ENCODE results near the gene PCSK4. TPM values are rescaled to one million over a fixed set of nuclear protein-coding genes. Genes with fewer than 3 reads are reported as not detected.

Gene PCSK4
- total RNA-seq, 1 experiment from 2014 or later = 18.6 TPM

DNA sequence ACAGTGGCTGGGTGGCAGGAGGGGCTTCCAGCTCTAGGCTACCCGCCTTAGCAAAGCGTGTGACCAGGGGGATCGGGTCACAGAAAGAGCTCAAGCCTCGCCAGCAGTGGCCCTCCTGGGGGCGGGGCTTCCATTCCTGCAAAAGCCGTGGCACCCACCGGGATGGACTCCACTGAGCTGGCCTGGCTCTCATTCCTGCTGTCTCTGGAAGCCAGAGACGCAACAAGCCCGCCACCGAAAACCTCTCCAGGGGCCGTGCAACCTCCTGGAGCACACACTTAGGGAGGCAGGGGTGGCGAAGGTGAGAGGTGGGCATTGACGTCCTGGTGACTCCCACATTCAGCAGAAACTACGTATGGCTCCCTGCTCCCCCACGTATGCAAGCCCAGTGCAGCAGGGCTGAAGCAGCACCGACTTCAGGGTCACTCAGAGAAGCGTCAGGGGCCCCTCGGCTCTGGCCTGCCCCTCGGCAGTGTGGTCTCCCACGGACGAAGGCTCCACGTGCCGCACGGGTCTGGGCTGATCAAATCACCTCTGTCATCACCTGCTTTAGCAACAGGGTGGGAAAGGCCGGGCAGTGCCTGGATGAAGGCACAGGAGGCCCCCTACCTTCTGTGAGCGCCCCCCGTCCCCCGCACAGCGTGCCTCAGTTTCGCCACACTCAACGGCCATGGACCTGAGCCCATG lies 14.3 kb downstream of the PCSK4 start:
- ChIA-PET POLR2A (ENCODE audit: unreplicated experiment) (interaction anchor here (0.6 kb wide), 1 partner anchor 15 kb away, joined by 13 read pairs; no protein-coding TSS in a partner anchor), CTCF (no interaction called here)
- no TSS peak for BruUV-seq (replicated peaks)
- Histone ChIP-seq H3F3A (ENCODE audit: insufficient read depth, low read depth) (peaks cover 5% of the 10 kb centered on the region; the same call in 1 of the 2 replicates), H4K20me1 (ENCODE audit: insufficient read depth) (peaks cover 8% of the 10 kb centered on the region), H3K9me3 (ENCODE audit: insufficient read depth, low read depth) (no peaks in the 10 kb centered on the region), H3K79me2 (ENCODE audit: low read depth) (peaks cover 16% of the 10 kb centered on the region; the same call in 1 of the 2 replicates), H3K9me2 (ENCODE audit: insufficient read depth) (no peaks in the 10 kb centered on the region), H3K4me1 (replicated peaks; ENCODE audit: insufficient read depth) (0 out of 2 replicates have a peak, but pooled peaks cover 9% of the 10 kb centered on the region), H3K27me3 (ENCODE audit: insufficient read depth, low read depth) (no peaks in the 10 kb centered on the region), H3K36me3 (ENCODE audit: low read depth) (no peaks in the 10 kb centered on the region), H3K27ac (no peak overlapping the region), H3K4me2 (no peak overlapping the region), H3K4me3 (no peak overlapping the region), H2AFZ (no peak overlapping the region)
- DNase-seq = no peak
- intact Hi-C loops (cut with micrococcal nuclease; ENCODE audit: unreplicated experiment) = no loop called here
- no peak for TF ChIP-seq EZH2 (IDR thresholded peaks at IDR 0.05; ENCODE audit: low read depth)
- TF ChIP-seq, protein P1, sequence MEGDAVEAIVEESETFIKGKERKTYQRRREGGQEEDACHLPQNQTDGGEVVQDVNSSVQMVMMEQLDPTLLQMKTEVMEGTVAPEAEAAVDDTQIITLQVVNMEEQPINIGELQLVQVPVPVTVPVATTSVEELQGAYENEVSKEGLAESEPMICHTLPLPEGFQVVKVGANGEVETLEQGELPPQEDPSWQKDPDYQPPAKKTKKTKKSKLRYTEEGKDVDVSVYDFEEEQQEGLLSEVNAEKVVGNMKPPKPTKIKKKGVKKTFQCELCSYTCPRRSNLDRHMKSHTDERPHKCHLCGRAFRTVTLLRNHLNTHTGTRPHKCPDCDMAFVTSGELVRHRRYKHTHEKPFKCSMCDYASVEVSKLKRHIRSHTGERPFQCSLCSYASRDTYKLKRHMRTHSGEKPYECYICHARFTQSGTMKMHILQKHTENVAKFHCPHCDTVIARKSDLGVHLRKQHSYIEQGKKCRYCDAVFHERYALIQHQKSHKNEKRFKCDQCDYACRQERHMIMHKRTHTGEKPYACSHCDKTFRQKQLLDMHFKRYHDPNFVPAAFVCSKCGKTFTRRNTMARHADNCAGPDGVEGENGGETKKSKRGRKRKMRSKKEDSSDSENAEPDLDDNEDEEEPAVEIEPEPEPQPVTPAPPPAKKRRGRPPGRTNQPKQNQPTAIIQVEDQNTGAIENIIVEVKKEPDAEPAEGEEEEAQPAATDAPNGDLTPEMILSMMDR (conservative IDR thresholded peaks at IDR 0.05) = no peak

DNA sequence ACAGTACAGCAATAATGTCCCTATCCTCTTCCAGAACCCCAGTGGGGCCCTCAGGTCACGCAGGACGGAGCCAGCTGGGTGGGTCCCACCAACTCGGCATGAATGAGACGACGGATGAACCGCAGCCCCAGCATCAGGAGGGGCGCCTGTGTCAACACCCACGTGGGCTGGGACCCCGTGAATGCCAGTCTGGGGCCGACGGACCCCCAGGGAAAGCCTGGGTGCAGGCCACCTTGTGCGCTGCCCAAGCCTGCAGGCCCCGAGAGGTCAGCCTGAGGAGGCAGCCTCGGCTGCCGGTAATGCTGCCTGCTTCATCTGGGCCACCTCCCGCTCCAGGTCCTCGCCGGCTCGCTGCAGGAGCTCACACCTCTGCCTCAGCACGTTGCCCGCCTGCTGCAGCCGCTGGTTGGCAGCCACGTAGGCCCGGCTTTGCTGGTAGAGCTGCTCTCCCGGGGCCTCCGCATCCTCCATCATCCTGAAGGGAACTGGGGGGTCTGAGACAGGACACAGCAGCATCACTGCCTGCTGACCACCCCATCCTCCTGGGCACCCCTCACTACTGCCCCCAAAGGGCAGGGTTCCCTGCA lies 15.3 kb downstream of the PCSK4 start:
- H3K27me3 ChIP-seq (ENCODE audit: insufficient read depth, low read depth) = no peaks in the 10 kb centered on the region
- peaks cover 5% of the 10 kb centered on the region; the same call in 1 of the 2 replicates for H3F3A ChIP-seq (ENCODE audit: insufficient read depth, low read depth)
- ChIA-PET CTCF (no interaction called here), POLR2A (ENCODE audit: unreplicated experiment) (interaction anchor here (0.6 kb wide), 1 partner anchor 16 kb away, joined by 13 read pairs; no protein-coding TSS in a partner anchor)
- no peaks in the 10 kb centered on the region for H3K9me2 ChIP-seq (ENCODE audit: insufficient read depth)
- BruUV-seq (replicated peaks) = no TSS peak
- TF ChIP-seq, protein P1 (conservative IDR thresholded peaks at IDR 0.05) = no peak
- no peak for TF ChIP-seq EZH2 (IDR thresholded peaks at IDR 0.05; ENCODE audit: low read depth)
- intact Hi-C loops (cut with micrococcal nuclease; ENCODE audit: unreplicated experiment) = no loop called here
- no peak overlapping the region for H2AFZ ChIP-seq
- no peak overlapping the region for H3K27ac ChIP-seq
- H4K20me1 ChIP-seq (ENCODE audit: insufficient read depth) = peaks cover 8% of the 10 kb centered on the region
- no peak overlapping the region for H3K4me3 ChIP-seq
- H3K4me1 ChIP-seq (replicated peaks; ENCODE audit: insufficient read depth) = 0 out of 2 replicates have a peak, but pooled peaks cover 9% of the 10 kb centered on the region
- H3K4me2 ChIP-seq = no peak overlapping the region
- no peak for DNase-seq
- H3K9me3 ChIP-seq (ENCODE audit: insufficient read depth, low read depth) = no peaks in the 10 kb centered on the region
- peaks cover 16% of the 10 kb centered on the region; the same call in 1 of the 2 replicates for H3K79me2 ChIP-seq (ENCODE audit: low read depth)
- H3K36me3 ChIP-seq (ENCODE audit: low read depth) = no peaks in the 10 kb centered on the region

DNA sequence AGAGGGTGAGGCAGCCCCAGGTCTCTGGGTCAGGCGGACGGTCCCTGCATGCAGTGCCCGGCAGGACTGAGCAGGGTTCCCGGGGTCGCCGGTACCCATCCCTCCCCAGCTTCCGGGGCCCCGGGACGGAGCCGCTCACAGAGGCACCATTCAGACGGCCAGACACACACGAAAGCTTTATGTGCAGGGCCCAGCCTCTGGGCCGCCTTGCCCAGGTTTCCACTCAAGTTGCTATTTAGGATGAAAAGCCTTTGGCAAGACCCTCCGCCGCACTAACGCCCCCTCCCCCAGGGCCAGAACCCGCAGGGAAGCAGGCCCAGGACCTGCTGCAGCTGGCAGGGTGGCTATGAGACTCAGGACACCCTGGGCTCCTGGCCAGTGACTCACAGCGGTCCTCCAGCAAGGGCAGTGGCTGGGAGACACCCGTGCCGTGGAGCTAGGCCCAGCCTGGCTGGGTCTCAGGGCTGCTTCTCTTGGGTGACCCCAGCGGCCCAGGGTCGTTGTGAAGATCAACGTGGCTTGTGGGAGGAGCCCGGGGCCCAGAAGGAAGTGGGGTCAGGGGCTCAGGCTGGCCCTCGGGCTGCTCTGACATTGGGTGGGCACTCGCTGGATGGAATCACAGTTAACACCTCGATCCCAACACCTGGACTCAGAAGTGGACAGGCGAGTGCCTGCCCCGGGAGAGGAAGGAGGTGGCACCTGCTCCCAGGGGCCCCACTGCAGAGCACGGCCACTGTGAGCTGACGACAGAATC lies 16.0 kb downstream of the PCSK4 start:
- peaks cover 16% of the 10 kb centered on the region; the same call in 1 of the 2 replicates for H3K79me2 ChIP-seq (ENCODE audit: low read depth)

More for the DNA sequence above, 16.0 kb downstream of the PCSK4 start:
- H3K9me3 ChIP-seq (ENCODE audit: insufficient read depth, low read depth) = no peaks in the 10 kb centered on the region
- no TSS peak for BruUV-seq (replicated peaks)
- H3K9me2 ChIP-seq (ENCODE audit: insufficient read depth) = no peaks in the 10 kb centered on the region
- H3K4me2 ChIP-seq = no peak overlapping the region
- no peak overlapping the region for H2AFZ ChIP-seq
- H3K4me3 ChIP-seq = no peak overlapping the region
- H3K27ac ChIP-seq = no peak overlapping the region
- H4K20me1 ChIP-seq (ENCODE audit: insufficient read depth) = peaks cover 8% of the 10 kb centered on the region
- intact Hi-C loops (cut with micrococcal nuclease; ENCODE audit: unreplicated experiment) = no loop called here
- H3K27me3 ChIP-seq (ENCODE audit: insufficient read depth, low read depth) = no peaks in the 10 kb centered on the region
- TF ChIP-seq, protein P1 (conservative IDR thresholded peaks at IDR 0.05) = no peak
- TF ChIP-seq EZH2 (IDR thresholded peaks at IDR 0.05; ENCODE audit: low read depth) = no peak
- H3F3A ChIP-seq (ENCODE audit: insufficient read depth, low read depth) = peaks cover 5% of the 10 kb centered on the region; the same call in 1 of the 2 replicates
- H3K36me3 ChIP-seq (ENCODE audit: low read depth) = no peaks in the 10 kb centered on the region
- 0 out of 2 replicates have a peak, but pooled peaks cover 9% of the 10 kb centered on the region for H3K4me1 ChIP-seq (replicated peaks; ENCODE audit: insufficient read depth)
- CTCF ChIA-PET = no interaction called here
- POLR2A ChIA-PET (ENCODE audit: unreplicated experiment) = no interaction called here
- no peak for DNase-seq
